Chondrocyte (in vitro differentiated cells): ENCODE measurements around the gene TTLL1. TPM values are rescaled to one million over a fixed set of nuclear protein-coding genes. Genes with fewer than 3 reads are reported as not detected.

Source experiments
- DNase-seq: peaks from one replicate; pipeline ENCODE4 v3.0.0; 2021; ENCODE audit warnings: mixed read lengths, low spot score
- H3K27ac Mint-ChIP-seq: one replicate; pipeline ENCODE4 v1.8.0; 2021; ENCODE audit warnings: mild to moderate bottlenecking, moderate library complexity, mixed read lengths; ENCODE audit not compliant: unreplicated experiment
- H3K27me3 Mint-ChIP-seq: 2 replicates; pipeline ENCODE4 v1.8.0; 2021; ENCODE audit warnings: low read depth, mixed read lengths
- H3K36me3 Mint-ChIP-seq: 2 replicates; pipeline ENCODE4 v1.8.0; 2021; ENCODE audit warnings: low read depth, mixed read lengths
- H3K4me1 Mint-ChIP-seq: 2 replicates; pipeline ENCODE4 v1.8.0; 2021; ENCODE audit warnings: low read depth, mild to moderate bottlenecking, mixed read lengths
- H3K4me3 Mint-ChIP-seq: one replicate; pipeline ENCODE4 v1.8.0; 2021; ENCODE audit warnings: mild to moderate bottlenecking, moderate library complexity, mixed read lengths; ENCODE audit not compliant: unreplicated experiment
- H3K9me3 Mint-ChIP-seq: 2 replicates; pipeline ENCODE4 v1.8.0; 2021; ENCODE audit warnings: low read depth, mixed read lengths
- CTCF ChIP-seq: fragments of 200-600 bp; sonication (generic); IDR thresholded peaks from 2 replicates; pipeline ENCODE4 v1.5.0; 2021; ENCODE audit warnings: antibody characterized with exemption, mild to moderate bottlenecking, moderate library complexity
- total RNA-seq: library from RNA; stranded (reverse); gene quantifications from 3 replicates; pipeline ENCODE4 v1.2.1, GENCODE V29; 2021

The TTLL1 gene
- total RNA-seq, 1 donor from 2014 or later = 18.1 TPM

GRCh38 chr22:42994917-42995562 lies 94.2 kb downstream of the TTLL1 start:
- TF ChIP-seq CTCF = peak; percentile 38
- Mint-ChIP-seq H3K9me3 (no peaks in the 10 kb centered on the region), H3K4me1 (peaks cover 81% of the 10 kb centered on the region), H3K36me3 (no peaks in the 10 kb centered on the region), H3K4me3 (peak overlapping the region; percentile 74), H3K27me3 (no peaks in the 10 kb centered on the region), H3K27ac (peak overlapping the region; percentile 99)
- no peak for DNase-seq

DNA sequence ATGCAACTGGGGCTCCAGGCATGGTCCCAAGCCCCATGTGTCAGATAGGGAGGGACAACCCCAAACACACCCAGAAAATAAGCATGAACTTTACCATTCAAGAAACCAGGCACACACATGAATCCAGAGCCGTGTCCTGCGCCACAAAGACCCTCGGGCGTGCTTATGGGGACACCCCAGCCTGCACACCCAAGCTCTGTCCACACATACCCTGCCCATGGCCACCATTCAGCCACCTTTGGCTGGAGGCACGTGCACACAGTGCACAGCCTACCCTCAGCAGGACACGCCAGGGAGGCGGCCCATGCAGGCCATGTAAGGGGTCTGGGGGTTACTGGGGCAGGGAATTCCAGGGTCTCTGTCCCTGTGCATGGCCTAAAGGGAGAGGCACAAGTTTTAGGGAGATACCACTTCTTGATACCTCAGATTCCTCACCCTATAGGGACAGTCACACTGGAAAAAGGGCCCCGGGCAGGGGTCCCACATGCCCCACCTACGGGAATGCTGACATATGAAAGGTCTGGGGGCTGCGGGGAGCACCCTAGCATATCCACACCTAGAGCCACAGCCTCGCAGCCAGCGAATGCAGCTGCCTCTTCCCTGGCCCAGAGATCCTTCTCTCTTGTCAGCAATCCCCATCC lies 94.8 kb downstream of the TTLL1 start:
- DNase-seq = no peak
- peaks cover 78% of the 10 kb centered on the region for H3K4me1 Mint-ChIP-seq
- no peaks in the 10 kb centered on the region for H3K27me3 Mint-ChIP-seq
- no peak for TF ChIP-seq CTCF
- no peaks in the 10 kb centered on the region for H3K9me3 Mint-ChIP-seq
- peak overlapping the region; percentile 74 for H3K4me3 Mint-ChIP-seq
- no peaks in the 10 kb centered on the region for H3K36me3 Mint-ChIP-seq
- H3K27ac Mint-ChIP-seq = peak overlapping the region; percentile 99

GRCh38 chr22:42993651-42994275 lies 95.4 kb downstream of the TTLL1 start:
- Mint-ChIP-seq H3K4me1 (peaks cover 75% of the 10 kb centered on the region), H3K4me3 (no peak overlapping the region), H3K9me3 (no peaks in the 10 kb centered on the region), H3K36me3 (no peaks in the 10 kb centered on the region), H3K27ac (peak overlapping the region; percentile 99), H3K27me3 (no peaks in the 10 kb centered on the region)
- no peak for TF ChIP-seq CTCF
- no peak for DNase-seq

- no peak overlapping the region for H3K4me3 Mint-ChIP-seq
- TF ChIP-seq CTCF = no peak
- DNase-seq = no peak
- H3K27ac Mint-ChIP-seq = peak overlapping the region; percentile 99
- H3K9me3 Mint-ChIP-seq = no peaks in the 10 kb centered on the region
- H3K27me3 Mint-ChIP-seq = no peaks in the 10 kb centered on the region
- no peaks in the 10 kb centered on the region for H3K36me3 Mint-ChIP-seq
- peaks cover 76% of the 10 kb centered on the region for H3K4me1 Mint-ChIP-seq
These were observed 96.2 kb downstream of the TTLL1 start for GRCh38 chr22:42992886-42993479.

DNA sequence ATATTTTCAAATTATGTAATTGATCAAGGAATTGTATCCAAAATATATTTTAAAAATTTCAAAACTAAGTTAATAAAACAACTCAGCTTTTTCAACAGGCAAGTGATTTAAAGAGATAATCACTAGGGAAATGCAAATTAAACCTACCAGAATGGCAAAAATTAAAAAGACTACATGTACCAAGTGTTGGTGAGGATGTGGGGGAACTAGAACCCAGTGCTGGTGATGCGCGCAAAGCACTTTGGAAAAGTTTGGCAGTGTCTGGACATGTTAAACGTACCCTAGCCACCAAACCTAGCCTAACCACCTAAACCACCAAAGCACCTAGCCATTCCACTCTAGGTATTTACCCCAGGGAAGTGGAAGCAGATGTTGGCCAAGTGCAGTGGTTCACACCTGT lies 97.1 kb downstream of the TTLL1 start:
- H3K4me3 Mint-ChIP-seq = no peak overlapping the region
- no peaks in the 10 kb centered on the region for H3K36me3 Mint-ChIP-seq
- no peaks in the 10 kb centered on the region for H3K27me3 Mint-ChIP-seq
- peak overlapping the region; percentile 27 for H3K27ac Mint-ChIP-seq
- DNase-seq = no peak
- H3K4me1 Mint-ChIP-seq = peaks cover 71% of the 10 kb centered on the region
- TF ChIP-seq CTCF = no peak
- no peaks in the 10 kb centered on the region for H3K9me3 Mint-ChIP-seq
